GM18519 (cell line): Measurements from ENCODE around the gene JARID2.

Experiments used
- ATAC-seq: cut with Tn5 transposase; IDR thresholded peaks from one replicate; pipeline ENCODE4 v1.9.1; 2021; ENCODE audit warnings: mild to moderate bottlenecking, moderate library complexity; ENCODE audit not compliant: unreplicated experiment, low FRiP score

The JARID2 gene

GRCh38 chr6:15447546-15448267 lies 201.8 kb downstream of the JARID2 start:
- ATAC-seq: no peak

DNA sequence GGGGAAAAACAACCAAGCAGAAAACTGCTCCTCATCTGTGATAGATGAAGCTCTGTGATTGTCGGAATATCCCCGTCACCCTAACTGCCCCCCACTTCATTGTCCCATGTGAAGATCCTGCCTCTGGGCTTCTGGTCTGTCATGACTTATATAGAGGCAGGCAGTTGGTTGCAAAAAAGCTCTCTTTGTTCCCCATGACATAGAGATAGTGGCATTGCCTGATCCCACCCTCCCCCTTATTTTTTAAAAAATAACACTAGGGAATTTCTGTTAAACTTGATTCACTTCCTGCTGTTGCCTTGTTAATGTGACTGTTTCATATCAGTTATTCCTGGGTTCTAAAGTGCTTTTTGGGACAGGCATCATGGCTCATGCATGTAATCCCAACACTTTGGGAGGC lies 203.1 kb downstream of the JARID2 start:
- ATAC-seq: no peak

DNA sequence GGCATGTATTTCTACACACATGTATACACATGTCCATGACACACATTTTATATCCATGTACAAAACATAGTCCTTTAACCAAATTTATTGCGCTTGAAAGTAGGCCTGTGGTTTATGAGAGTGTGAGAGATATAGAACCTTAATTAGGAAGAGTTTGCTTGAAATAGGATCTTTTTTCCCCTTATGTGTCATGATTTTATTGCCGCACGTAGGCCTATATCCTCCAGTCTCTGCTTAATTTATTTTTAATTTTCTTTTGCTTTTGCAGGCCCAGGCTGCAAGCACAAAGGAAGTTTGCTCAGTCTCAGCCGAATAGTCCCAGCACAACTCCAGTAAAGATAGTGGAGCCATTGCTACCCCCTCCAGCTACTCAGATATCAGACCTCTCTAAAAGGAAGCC lies 205.9 kb downstream of the JARID2 start:
- ATAC-seq: no peak

DNA sequence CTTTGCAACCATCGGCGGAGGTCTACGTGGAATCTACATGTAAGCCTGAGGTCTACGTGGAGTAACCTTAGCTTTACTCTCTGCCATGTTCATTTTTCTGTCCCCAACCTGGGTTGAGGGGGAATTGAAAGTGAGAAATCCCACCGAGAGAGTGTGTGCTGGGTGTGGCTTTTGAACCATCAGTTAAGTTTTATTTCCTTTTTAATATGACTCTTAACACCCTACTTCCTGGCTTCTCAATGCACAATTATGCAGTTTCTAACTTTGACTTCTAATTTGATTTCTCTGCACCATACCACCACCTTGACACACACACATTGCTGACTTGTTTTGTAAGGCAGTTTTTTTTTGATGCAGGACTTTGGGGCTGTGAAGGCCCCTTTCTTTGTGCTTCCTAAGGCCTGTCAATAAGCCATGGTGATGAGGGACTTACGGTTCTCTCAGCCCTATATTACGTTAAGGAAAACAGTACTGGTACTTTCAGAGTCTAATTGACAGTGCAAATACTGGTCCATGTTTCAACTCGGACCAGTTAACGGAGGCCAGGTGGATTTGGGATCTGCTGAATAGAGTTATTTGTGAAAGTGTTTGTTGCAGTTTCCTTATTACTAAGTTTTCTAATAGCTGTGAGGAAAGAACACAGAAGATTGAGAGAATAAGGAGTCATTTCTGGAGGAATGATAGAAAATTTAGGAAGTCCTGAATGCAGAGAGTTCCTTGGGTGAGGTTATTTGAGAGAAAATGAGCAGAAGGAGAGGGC lies 206.5 kb downstream of the JARID2 start:
- ATAC-seq: no peak

DNA sequence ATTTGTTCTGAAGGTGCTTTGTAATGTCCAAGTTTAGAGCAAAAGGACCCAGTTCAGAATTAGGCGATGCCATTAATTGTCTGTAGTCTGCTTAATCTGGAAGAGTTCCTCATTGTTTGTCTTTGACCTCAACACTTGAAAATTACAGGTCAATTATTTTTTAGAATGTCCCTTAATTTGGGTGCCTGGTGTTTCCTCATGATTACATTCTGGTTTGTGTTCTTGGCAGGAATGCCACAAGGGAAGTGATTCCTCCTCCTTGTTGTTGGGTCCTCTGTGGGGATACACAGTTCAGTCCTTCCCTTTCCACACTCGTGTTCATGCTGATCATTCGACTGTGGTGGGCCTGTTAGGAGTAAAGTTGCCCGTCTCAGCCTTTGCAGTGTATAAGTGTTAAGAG lies 207.3 kb downstream of the JARID2 start:
- no peak for ATAC-seq

GRCh38 chr6:15453622-15454021 lies 207.8 kb downstream of the JARID2 start:
- ATAC-seq: no peak

GRCh38 chr6:15456422-15456821 lies 210.6 kb downstream of the JARID2 start:
- no peak for ATAC-seq

DNA sequence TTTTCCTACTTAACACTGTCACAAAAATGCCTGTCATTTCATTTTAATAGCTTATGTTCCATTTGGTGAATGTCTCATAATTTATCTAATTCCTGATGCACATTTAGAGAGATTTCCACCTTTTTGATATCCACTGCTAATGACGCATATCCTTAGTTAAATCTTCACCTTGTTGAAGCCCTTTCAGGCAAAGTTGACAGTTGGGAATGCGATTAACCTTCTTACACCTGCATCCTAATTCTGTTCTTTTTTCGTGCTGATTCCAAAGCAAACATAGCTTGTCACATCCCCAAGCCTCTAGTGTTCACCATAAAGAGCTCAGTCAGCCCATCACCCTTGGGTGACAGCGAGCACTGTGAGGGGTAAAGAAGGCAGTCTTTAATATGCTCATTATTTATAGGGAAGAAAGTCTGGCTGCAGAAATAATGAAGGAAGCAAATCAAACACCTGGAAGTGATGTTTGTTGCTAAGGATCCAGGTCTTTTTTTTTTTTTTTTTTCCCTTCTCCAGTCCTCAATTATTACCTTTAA lies 211.3 kb downstream of the JARID2 start:
- ATAC-seq: no peak

GRCh38 chr6:15458021-15458459 lies 212.2 kb downstream of the JARID2 start:
- ATAC-seq: peak; percentile 56

- no peak for ATAC-seq
Observed at GRCh38 chr6:15460110-15460727, 214.3 kb downstream of the JARID2 start.

- ATAC-seq: no peak
Observed at GRCh38 chr6:15461127-15461944, 215.5 kb downstream of the JARID2 start.

- ATAC-seq: no peak
Observed at GRCh38 chr6:15462256-15462655, 216.4 kb downstream of the JARID2 start.

GRCh38 chr6:15462717-15463525 lies 217.1 kb downstream of the JARID2 start:
- ATAC-seq: no peak

DNA sequence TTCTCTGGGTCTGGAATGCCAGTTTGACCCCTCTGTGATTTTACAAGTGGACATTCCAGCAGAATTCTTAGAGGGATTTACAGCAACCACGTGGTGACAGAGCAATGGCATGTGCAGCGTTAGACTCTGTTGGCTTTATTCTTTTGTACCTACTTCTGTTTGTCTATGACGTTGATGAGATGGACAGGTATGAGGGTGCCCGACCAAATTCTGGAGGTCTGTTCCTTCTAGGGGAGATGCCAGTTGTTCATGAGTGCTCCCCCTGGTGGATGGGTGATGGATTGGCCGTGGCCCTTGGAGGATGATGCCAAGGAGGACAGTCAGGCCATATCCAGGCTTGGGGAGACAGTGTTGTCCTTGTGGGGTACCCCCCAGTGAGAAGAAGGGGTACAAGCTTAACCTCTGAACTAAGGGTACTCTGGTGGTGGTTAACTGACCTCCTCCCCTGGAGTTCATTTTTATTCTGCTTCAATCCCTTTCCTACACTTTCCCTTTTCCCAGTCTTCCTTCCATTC lies 218.4 kb downstream of the JARID2 start:
- no peak for ATAC-seq

GRCh38 chr6:15465212-15465611 lies 219.3 kb downstream of the JARID2 start:
- ATAC-seq: no peak

- no peak for ATAC-seq
Observed at GRCh38 chr6:15470746-15471145, 224.9 kb downstream of the JARID2 start.

GRCh38 chr6:15472621-15473020 lies 226.8 kb downstream of the JARID2 start:
- no peak for ATAC-seq

DNA sequence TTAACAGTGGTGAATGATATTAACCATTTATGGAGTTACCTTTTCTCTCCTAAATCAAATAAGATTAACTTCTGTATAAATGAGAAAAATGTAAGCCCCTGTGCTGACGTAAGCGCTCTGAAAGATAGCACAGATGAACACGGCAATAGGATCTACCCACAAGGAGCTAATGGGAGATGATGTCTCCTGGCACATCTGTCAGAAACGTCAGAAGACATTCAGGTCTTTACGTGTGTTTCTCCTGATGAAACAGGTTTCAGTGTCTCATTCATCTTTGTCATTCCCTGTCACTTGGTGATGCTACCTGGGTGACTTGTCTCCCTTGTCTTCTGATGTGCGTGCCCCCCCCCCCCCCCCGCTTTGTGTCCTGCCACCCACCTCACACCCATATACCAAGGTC lies 227.3 kb downstream of the JARID2 start:
- no peak for ATAC-seq

GRCh38 chr6:15473741-15474161 lies 227.9 kb downstream of the JARID2 start:
- no peak for ATAC-seq
